ENCODE results near the gene TEF.

GRCh38 chr22:41348964-41349484 lies 32.7 kb upstream of the TEF start:
- TF ChIP-seq, protein P1, sequence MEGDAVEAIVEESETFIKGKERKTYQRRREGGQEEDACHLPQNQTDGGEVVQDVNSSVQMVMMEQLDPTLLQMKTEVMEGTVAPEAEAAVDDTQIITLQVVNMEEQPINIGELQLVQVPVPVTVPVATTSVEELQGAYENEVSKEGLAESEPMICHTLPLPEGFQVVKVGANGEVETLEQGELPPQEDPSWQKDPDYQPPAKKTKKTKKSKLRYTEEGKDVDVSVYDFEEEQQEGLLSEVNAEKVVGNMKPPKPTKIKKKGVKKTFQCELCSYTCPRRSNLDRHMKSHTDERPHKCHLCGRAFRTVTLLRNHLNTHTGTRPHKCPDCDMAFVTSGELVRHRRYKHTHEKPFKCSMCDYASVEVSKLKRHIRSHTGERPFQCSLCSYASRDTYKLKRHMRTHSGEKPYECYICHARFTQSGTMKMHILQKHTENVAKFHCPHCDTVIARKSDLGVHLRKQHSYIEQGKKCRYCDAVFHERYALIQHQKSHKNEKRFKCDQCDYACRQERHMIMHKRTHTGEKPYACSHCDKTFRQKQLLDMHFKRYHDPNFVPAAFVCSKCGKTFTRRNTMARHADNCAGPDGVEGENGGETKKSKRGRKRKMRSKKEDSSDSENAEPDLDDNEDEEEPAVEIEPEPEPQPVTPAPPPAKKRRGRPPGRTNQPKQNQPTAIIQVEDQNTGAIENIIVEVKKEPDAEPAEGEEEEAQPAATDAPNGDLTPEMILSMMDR (IDR thresholded peaks at IDR 0.05) = no peak
- TF ChIP-seq POLR2A (IDR thresholded peaks at IDR 0.05) (no peak), POLR2AphosphoS5 (IDR thresholded peaks at IDR 0.05) (no peak)

Data from sigmoid colon (tissue), 4 donors.